Neuronal stem cell (in vitro differentiated cells): Measurements from ENCODE around the gene ZBTB32.

ENCODE experiments used
- DNase-seq: peaks from one replicate; pipeline ENCODE4 v3.0.0-alpha.2; 2013; ENCODE audit warnings: low spot score
- H2AFZ ChIP-seq: one replicate; pipeline ENCODE4 v1.6.1; 2013; ENCODE audit warnings: mild to moderate bottlenecking, low read length, inconsistent platforms
- H2AK5ac ChIP-seq: 2 replicates; pipeline ENCODE4 v1.6.1; 2013; ENCODE audit warnings: low read depth, mild to moderate bottlenecking, inconsistent platforms, low read length, moderate library complexity, mixed read lengths
- H2BK120ac ChIP-seq: 2 replicates; pipeline ENCODE4 v1.6.1; 2013; ENCODE audit warnings: low read depth, mild to moderate bottlenecking, inconsistent platforms, low read length, moderate library complexity, mixed read lengths
- H2BK12ac ChIP-seq: one replicate; pipeline ENCODE4 v1.6.1; 2013; ENCODE audit warnings: low read length, inconsistent platforms
- H2BK15ac ChIP-seq: 2 replicates; pipeline ENCODE4 v1.6.1; 2013; ENCODE audit warnings: mild to moderate bottlenecking, low read length, inconsistent platforms, mixed read lengths
- H2BK5ac ChIP-seq: one replicate; pipeline ENCODE4 v1.6.1; 2013; ENCODE audit warnings: inconsistent platforms, mild to moderate bottlenecking, low read length, moderate library complexity
- H3K14ac ChIP-seq: one replicate; pipeline ENCODE4 v1.6.1; 2013; ENCODE audit warnings: low read length, inconsistent platforms
- H3K18ac ChIP-seq: 2 replicates; pipeline ENCODE4 v1.6.1; 2013; ENCODE audit warnings: low read length, inconsistent platforms
- H3K23ac ChIP-seq: 2 replicates; pipeline ENCODE4 v1.6.1; 2013; ENCODE audit warnings: low read depth, mild to moderate bottlenecking, mixed read lengths, low read length, inconsistent platforms; ENCODE audit not compliant: poor library complexity
- H3K27ac ChIP-seq: replicated peaks from 3 replicates; pipeline ENCODE4 v1.5.1; 2013; ENCODE audit warnings: low read length, inconsistent platforms
- H3K27me3 ChIP-seq, 3 experiments: 2 replicates each; pipeline ENCODE4 v1.6.1; 2013; ENCODE audit warnings: low read length in 3 of 3, mild to moderate bottlenecking in 2 of 3, inconsistent platforms in 1 of 3, low read depth in 1 of 3, mixed read lengths in 1 of 3, moderate library complexity in 1 of 3; ENCODE audit not compliant: control insufficient read depth in 3 of 3, insufficient read depth in 3 of 3
- H3K36me3 ChIP-seq, 2 donors: replicated peaks in 1 of 2; 2 replicates each; pipeline ENCODE4 v1.6.1; 2013; ENCODE audit warnings: low read length in 2 of 2; ENCODE audit not compliant: control insufficient read depth in 2 of 2, insufficient read depth in 2 of 2
- H3K4ac ChIP-seq: 2 replicates; pipeline ENCODE4 v1.6.1; 2013; ENCODE audit warnings: inconsistent platforms, mild to moderate bottlenecking, low read length, moderate library complexity
- H3K4me1 ChIP-seq, 2 donors: 1 replicate in 1 of 2; 2 replicates in 1 of 2; pipeline ENCODE4 v1.6.1; 2013; ENCODE audit warnings: low read length in 2 of 2, low read depth in 1 of 2; ENCODE audit not compliant: control insufficient read depth in 2 of 2, insufficient read depth in 1 of 2
- H3K4me2 ChIP-seq: one replicate; pipeline ENCODE4 v1.6.1; 2013; ENCODE audit warnings: mild to moderate bottlenecking, low read length, inconsistent platforms; ENCODE audit not compliant: insufficient read depth, poor library complexity, severe bottlenecking
- H3K4me3 ChIP-seq, 2 donors: 2 replicates each; pipeline ENCODE4 v1.5.1; 2013; ENCODE audit warnings: low read length in 2 of 2, mild to moderate bottlenecking in 2 of 2, inconsistent platforms in 1 of 2, moderate library complexity in 1 of 2
- H3K79me1 ChIP-seq: one replicate; pipeline ENCODE4 v1.6.1; 2013; ENCODE audit warnings: low read depth, mild to moderate bottlenecking, inconsistent platforms, low read length, moderate library complexity
- H3K9ac ChIP-seq: one replicate; pipeline ENCODE4 v1.6.1; 2013; ENCODE audit warnings: mild to moderate bottlenecking, low read depth, low read length, inconsistent platforms; ENCODE audit not compliant: poor library complexity
- H3K9me3 ChIP-seq, 2 donors: replicated peaks in 1 of 2; 2 replicates each; pipeline versions ENCODE3 to v1.6.1; 2013; ENCODE audit warnings: low read length in 2 of 2, mild to moderate bottlenecking in 2 of 2, inconsistent platforms in 1 of 2, low read depth in 1 of 2, mixed read lengths in 1 of 2, moderate library complexity in 1 of 2; ENCODE audit not compliant: control insufficient read depth in 2 of 2, insufficient read depth in 1 of 2
- H4K8ac ChIP-seq: one replicate; pipeline ENCODE4 v1.6.1; 2013; ENCODE audit warnings: low read depth, mild to moderate bottlenecking, inconsistent platforms, low read length, moderate library complexity
- H4K91ac ChIP-seq: one replicate; pipeline ENCODE4 v1.6.1; 2013; ENCODE audit warnings: low read length, low read depth, mild to moderate bottlenecking, inconsistent platforms; ENCODE audit not compliant: poor library complexity
- WGBS, 2 donors: extraction: QIAGEN DNeasy Blood & Tissue Kit; methylation state at CpG; one replicate each; pipeline ENCODE4 v1.1.7; 2013; ENCODE audit warnings: missing lambda C conversion rate in 2 of 2, mixed read lengths in 1 of 2; ENCODE audit not compliant: insufficient read length in 2 of 2, insufficient replicate concordance in 1 of 2; ENCODE audit errors: extremely low coverage in 2 of 2; 5-methylcytosine and 5-hydroxymethylcytosine counted together

Gene ZBTB32

GRCh38 chr19:35751839-35752745 lies 47.7 kb downstream of the ZBTB32 start:
- no peaks in the 10 kb centered on the region for H3K9me3 ChIP-seq
- no peak overlapping the region for H3K23ac ChIP-seq
- WGBS, 2 donors: no CpG with 5 or more reads among the region's 14 CpGs
- no peak overlapping the region for H3K4ac ChIP-seq
- H2BK5ac ChIP-seq: peak overlapping the region; percentile 39
- H3K9ac ChIP-seq: no peak overlapping the region
- H3K27ac ChIP-seq: no peak overlapping the region
- H2AK5ac ChIP-seq: no peak overlapping the region
- H2BK12ac ChIP-seq: no peak overlapping the region
- peaks cover 7 to 27% of the 10 kb centered on the region in 2 donors for H3K36me3 ChIP-seq
- H3K4me1 ChIP-seq: peaks cover 4 to 20% of the 10 kb centered on the region in 2 donors
- no peak overlapping the region for H2BK120ac ChIP-seq
- H2BK15ac ChIP-seq: no peak overlapping the region
- DNase-seq: no peak
- no peak overlapping the region for H3K14ac ChIP-seq
- no peak overlapping the region for H3K4me3 ChIP-seq
- H3K4me2 ChIP-seq: no peak overlapping the region
- H4K8ac ChIP-seq: no peak overlapping the region
- H3K79me1 ChIP-seq: peaks cover 6% of the 10 kb centered on the region
- peaks cover 0 to 13% (median 3%) of the 10 kb centered on the region in 3 experiments for H3K27me3 ChIP-seq
- no peak overlapping the region for H2AFZ ChIP-seq
- H4K91ac ChIP-seq: no peak overlapping the region
- H3K18ac ChIP-seq: no peak overlapping the region

GRCh38 chr19:35752746-35753350 lies 48.5 kb downstream of the ZBTB32 start:
- Histone ChIP-seq H2BK120ac (no peak overlapping the region), H2BK12ac (no peak overlapping the region), H3K9me3 (no peaks in the 10 kb centered on the region), H3K4me3 (no peak overlapping the region), H2BK15ac (no peak overlapping the region), H4K8ac (no peak overlapping the region), H4K91ac (no peak overlapping the region), H3K36me3 (peaks cover 7 to 27% of the 10 kb centered on the region in 2 donors), H3K18ac (no peak overlapping the region), H3K4ac (no peak overlapping the region), H3K27me3 (peaks cover 0 to 13% (median 3%) of the 10 kb centered on the region in 3 experiments), H3K23ac (no peak overlapping the region), H2BK5ac (peak overlapping the region; percentile 39), H3K27ac (no peak overlapping the region), H3K79me1 (peaks cover 6% of the 10 kb centered on the region), H3K4me2 (no peak overlapping the region), H3K4me1 (peaks cover 7 to 22% of the 10 kb centered on the region in 2 donors), H2AFZ (no peak overlapping the region), H2AK5ac (no peak overlapping the region), H3K14ac (no peak overlapping the region), H3K9ac (peak overlapping the region; percentile 0)
- no CpG with 5 or more reads among the region's 20 CpGs for WGBS, 2 donors
- DNase-seq: no peak

- Histone ChIP-seq H3K4ac (no peak overlapping the region), H3K4me3 (no peak overlapping the region), H3K79me1 (peaks cover 7% of the 10 kb centered on the region), H3K18ac (peak overlapping the region; percentile 8), H3K4me2 (no peak overlapping the region), H3K4me1 (peaks cover 8 to 21% of the 10 kb centered on the region in 2 donors), H4K8ac (no peak overlapping the region), H3K27me3 (peaks cover 0 to 13% (median 3%) of the 10 kb centered on the region in 3 experiments), H2BK120ac (no peak overlapping the region), H2BK5ac (no peak overlapping the region), H3K23ac (no peak overlapping the region), H3K36me3 (peaks cover 7 to 27% of the 10 kb centered on the region in 2 donors), H3K9ac (peak overlapping the region; percentile 21), H4K91ac (no peak overlapping the region), H3K14ac (no peak overlapping the region), H3K9me3 (no peaks in the 10 kb centered on the region), H2BK15ac (no peak overlapping the region), H2AFZ (no peak overlapping the region), H3K27ac (no peak overlapping the region), H2BK12ac (no peak overlapping the region), H2AK5ac (peak overlapping the region; percentile 46)
- DNase-seq: no peak
- no CpG with 5 or more reads among the region's 20 CpGs for WGBS, 2 donors
Measured at GRCh38 chr19:35753634-35754369, 49.4 kb downstream of the ZBTB32 start.
